MM.1S (cell line): Measurements from ENCODE around the gene WTIP.

ENCODE experiments used
- DNase-seq: peaks from one replicate; pipeline ENCODE4 v3.0.0-alpha.2; 2015
- H2AFZ ChIP-seq: fragments of 300-600 bp; sonication (generic); 2 replicates; pipeline ENCODE4 v1.6.0; 2016; ENCODE audit warnings: antibody characterized with exemption, low read length
- H3F3A ChIP-seq: fragments of 300-600 bp; sonication (generic); 2 replicates; pipeline ENCODE4 v1.6.1; 2016; ENCODE audit warnings: mild to moderate bottlenecking, antibody characterized with exemption, low read length, moderate library complexity, mixed read lengths; ENCODE audit not compliant: insufficient read depth
- H3K27ac ChIP-seq: fragments of 300-600 bp; sonication (generic); 2 replicates; pipeline ENCODE4 v1.5.1; 2016; ENCODE audit warnings: mild to moderate bottlenecking, low read length
- H3K27me3 ChIP-seq: fragments of 300-600 bp; sonication (generic); replicated peaks from 2 replicates; pipeline ENCODE4 v1.6.0; 2016; ENCODE audit warnings: low read length; ENCODE audit not compliant: insufficient read depth
- H3K36me3 ChIP-seq: fragments of 300-600 bp; sonication (generic); replicated peaks from 2 replicates; pipeline ENCODE4 v1.6.1; 2016; ENCODE audit warnings: mild to moderate bottlenecking, low read length, mixed read lengths; ENCODE audit not compliant: insufficient read depth
- H3K4me1 ChIP-seq: fragments of 300-600 bp; sonication (generic); 2 replicates; pipeline ENCODE4 v1.6.1; 2016; ENCODE audit warnings: low read length, mixed read lengths
- H3K4me2 ChIP-seq: fragments of 300-600 bp; sonication (generic); 2 replicates; pipeline ENCODE4 v1.6.0; 2016; ENCODE audit warnings: low read depth, low read length
- H3K4me3 ChIP-seq: fragments of 300-600 bp; sonication (generic); 2 replicates; pipeline ENCODE4 v1.5.1; 2016; ENCODE audit warnings: low read length, mixed read lengths
- H3K79me2 ChIP-seq: fragments of 300-600 bp; sonication (generic); 2 replicates; pipeline ENCODE4 v1.6.1; 2016; ENCODE audit warnings: mixed run types, low read length, mixed read lengths
- H3K9ac ChIP-seq: fragments of 300-600 bp; sonication (generic); 2 replicates; pipeline ENCODE4 v1.6.1; 2016; ENCODE audit warnings: low read length, mixed read lengths
- H3K9me2 ChIP-seq: fragments of 300-600 bp; sonication (generic); replicated peaks from 2 replicates; pipeline ENCODE4 v1.6.1; 2016; ENCODE audit warnings: mild to moderate bottlenecking, low read length, mixed read lengths; ENCODE audit not compliant: insufficient read depth
- H3K9me3 ChIP-seq: fragments of 300-600 bp; sonication (generic); replicated peaks from 2 replicates; pipeline ENCODE4 v1.6.1; 2016; ENCODE audit warnings: mild to moderate bottlenecking, low read length, mixed read lengths; ENCODE audit not compliant: insufficient read depth
- H4K20me1 ChIP-seq: fragments of 300-600 bp; sonication (generic); 2 replicates; pipeline ENCODE4 v1.6.1; 2016; ENCODE audit warnings: mild to moderate bottlenecking, low read length, moderate library complexity, mixed read lengths; ENCODE audit not compliant: insufficient read depth
- CTCF ChIP-seq: fragments of 300-600 bp; sonication (generic); IDR thresholded peaks from 2 replicates; pipeline ENCODE4 v1.5.1; 2016; ENCODE audit warnings: antibody characterized with exemption, low read length, mixed read lengths
- EZH2 ChIP-seq: fragments of 300-600 bp; sonication (generic); optimal IDR thresholded peaks from 2 replicates; pipeline ENCODE3; 2017; ENCODE audit warnings: low read depth, mild to moderate bottlenecking, antibody characterized with exemption, low read length, mixed read lengths
- EZH2phosphoT487 ChIP-seq: fragments of 300-600 bp; sonication (generic); IDR thresholded peaks from 2 replicates; pipeline ENCODE4 v1.6.1; 2018; ENCODE audit warnings: antibody characterized with exemption, low read length

The WTIP gene

DNA sequence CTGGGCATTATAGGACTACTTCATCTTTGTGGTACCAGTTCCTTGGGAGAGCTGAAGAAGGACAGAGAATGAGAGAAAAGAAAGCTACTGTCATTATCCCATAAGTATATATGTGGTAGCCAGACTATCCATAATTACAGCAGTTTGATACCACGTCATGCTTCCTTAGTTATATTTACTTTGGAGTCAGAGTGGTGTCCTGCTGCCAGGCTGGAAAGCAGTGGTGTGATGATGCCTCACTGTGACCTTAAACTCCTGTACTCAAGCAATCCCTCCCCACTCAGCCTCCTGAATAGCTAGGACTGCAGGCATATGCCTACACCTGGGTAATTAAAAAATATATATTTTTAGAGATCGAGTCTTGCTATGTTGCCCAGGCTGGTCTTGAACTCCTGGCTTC is 57.8 kb downstream of the WTIP start:
- Histone ChIP-seq H3K4me3 (no peak overlapping the region), H3K27ac (no peak overlapping the region), H3F3A (no peaks in the 10 kb centered on the region), H4K20me1 (no peaks in the 10 kb centered on the region), H3K9me2 (no peaks in the 10 kb centered on the region), H3K4me1 (no peaks in the 10 kb centered on the region), H3K27me3 (no peaks in the 10 kb centered on the region), H3K79me2 (no peaks in the 10 kb centered on the region), H2AFZ (no peak overlapping the region), H3K36me3 (no peaks in the 10 kb centered on the region), H3K9ac (no peak overlapping the region), H3K4me2 (no peak overlapping the region), H3K9me3 (no peaks in the 10 kb centered on the region)
- TF ChIP-seq EZH2 (no peak), EZH2phosphoT487 (no peak), CTCF (no peak)
- DNase-seq = no peak

- Histone ChIP-seq H3K4me1 (no peaks in the 10 kb centered on the region), H3K27ac (no peak overlapping the region), H2AFZ (no peak overlapping the region), H3K27me3 (no peaks in the 10 kb centered on the region), H4K20me1 (no peaks in the 10 kb centered on the region), H3K9me3 (no peaks in the 10 kb centered on the region), H3K36me3 (no peaks in the 10 kb centered on the region), H3K4me2 (no peak overlapping the region), H3K4me3 (no peak overlapping the region), H3K79me2 (no peaks in the 10 kb centered on the region), H3K9ac (no peak overlapping the region), H3K9me2 (no peaks in the 10 kb centered on the region), H3F3A (no peaks in the 10 kb centered on the region)
- TF ChIP-seq CTCF (no peak), EZH2phosphoT487 (no peak)
- no peak for DNase-seq
Observed at GRCh38 chr19:34540811-34541557, 59.4 kb downstream of the WTIP start.

DNA sequence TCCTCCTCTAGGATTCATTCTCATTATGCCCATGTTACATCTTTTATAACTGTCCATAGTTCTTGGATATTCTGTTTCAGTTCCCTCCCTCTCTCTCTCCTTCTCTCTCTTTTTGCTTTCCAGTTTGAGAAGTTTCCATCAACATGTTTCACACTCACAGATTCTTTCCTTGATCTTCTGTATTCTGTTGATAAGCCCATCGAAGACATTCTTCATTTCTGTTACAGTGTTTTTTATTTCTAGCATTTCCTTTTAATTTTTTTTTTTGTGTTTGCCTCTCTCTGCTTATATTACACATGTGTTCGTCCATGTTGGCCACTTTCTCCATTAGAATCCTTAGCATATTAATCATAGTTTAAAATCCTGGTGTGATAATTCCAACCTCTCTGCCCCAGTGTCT is 68.3 kb downstream of the WTIP start:
- TF ChIP-seq EZH2 (no peak), EZH2phosphoT487 (no peak), CTCF (no peak)
- H3K4me3 ChIP-seq = no peak overlapping the region
- no peaks in the 10 kb centered on the region for H3K27me3 ChIP-seq

More for the DNA sequence above, 68.3 kb downstream of the WTIP start:
- Histone ChIP-seq H3K9me3 (no peaks in the 10 kb centered on the region), H3K4me2 (no peak overlapping the region), H3K9me2 (no peaks in the 10 kb centered on the region), H3K36me3 (no peaks in the 10 kb centered on the region), H3K9ac (no peak overlapping the region), H3K4me1 (no peaks in the 10 kb centered on the region), H2AFZ (no peak overlapping the region), H3F3A (no peaks in the 10 kb centered on the region), H3K27ac (no peak overlapping the region), H3K79me2 (no peaks in the 10 kb centered on the region), H4K20me1 (no peaks in the 10 kb centered on the region)
- DNase-seq = no peak
